H4 (cell line): ENCODE measurements around the gene PATE4. TPM values are rescaled to one million over a fixed set of nuclear protein-coding genes. Genes with fewer than 3 reads are reported as not detected.

Experiments used
- DNase-seq: peaks from one replicate; pipeline ENCODE4 v3.0.0-alpha.2; 2015; ENCODE audit warnings: low spot score
- total RNA-seq: library from RNA; depleted of rRNA; stranded (reverse); fragments of >200 nt; shearing (Covaris generic); gene quantifications from 2 replicates; pipeline ENCODE4 v1.2.3, GENCODE V29; 2014; rRNA removed

The PATE4 gene
- total RNA-seq, 1 experiment from 2014 or later = not detected

DNA sequence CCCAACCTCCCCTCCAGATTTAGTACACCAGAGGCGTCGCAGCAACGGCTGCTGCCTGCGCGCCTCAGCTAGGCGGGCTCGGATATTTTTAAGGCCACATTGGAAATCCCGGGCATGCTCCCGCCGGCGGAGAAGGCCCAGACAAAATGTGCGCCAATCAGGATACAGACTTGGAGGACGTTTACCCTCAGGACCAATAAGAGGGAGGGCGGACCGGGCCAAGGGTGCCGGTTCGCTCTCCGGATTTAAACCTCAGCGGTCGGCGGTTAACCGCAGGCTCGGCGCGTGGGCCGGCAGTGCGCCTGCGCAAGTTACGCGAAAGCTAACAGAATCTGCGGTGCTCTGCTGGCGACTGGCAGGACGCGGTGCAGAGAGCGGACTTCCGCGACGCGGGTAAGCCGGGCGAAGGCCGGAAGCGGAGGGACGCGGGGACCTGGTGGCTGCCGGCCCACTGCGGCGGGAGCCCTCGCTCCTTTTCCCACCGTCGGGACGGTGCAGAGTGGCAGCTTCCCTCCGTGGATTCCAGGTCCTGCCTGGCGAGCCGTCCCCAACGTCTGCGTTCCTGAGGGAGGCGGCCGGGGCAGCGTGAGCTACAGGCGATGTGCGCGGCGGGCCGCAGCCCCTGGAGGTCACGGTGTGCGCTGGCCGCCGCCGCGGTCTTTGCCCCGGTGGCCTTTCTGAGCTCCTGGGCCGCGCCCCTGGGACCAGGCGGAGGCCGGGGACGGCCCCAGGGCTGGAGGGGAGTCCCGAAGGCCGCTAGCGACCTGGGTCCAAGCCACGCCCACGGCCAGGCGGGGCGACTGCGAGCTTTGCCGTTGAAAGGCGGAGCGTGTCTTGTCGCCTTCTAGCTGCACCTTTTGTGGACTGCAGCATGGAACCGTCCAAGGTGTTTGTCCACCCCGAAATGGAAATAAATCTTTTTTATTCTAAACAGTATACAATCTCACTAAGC lies 54.5 kb downstream of the PATE4 start, which contains the start of gene HYLS1:
Gene HYLS1 (plus strand): TSS at position 296 of the 952 bp plus-strand sequence. CDS start 11,701 bp downstream, outside the sequence.
- DNase-seq = peak; percentile 92

Other genes starting within 250 kb of the PATE4 start
- 270 and 340 TPM in 2 replicates for gene STT3A, start 240.5 kb upstream of the PATE4 start, total RNA-seq
- 48.5 and 57.5 TPM in 2 replicates for gene CHEK1, start 208.2 kb upstream of the PATE4 start, total RNA-seq
- gene ACRV1, start 152.5 kb upstream of the PATE4 start, total RNA-seq = not detected in 2 replicates
- gene PATE1, start 87.0 kb upstream of the PATE4 start, total RNA-seq = not detected in 2 replicates
- not detected in 2 replicates for gene PATE2, start 54.5 kb upstream of the PATE4 start, total RNA-seq
- gene PATE3, start 45.2 kb upstream of the PATE4 start, total RNA-seq = not detected in 2 replicates
- gene HYLS1, start 54.4 kb downstream of the PATE4 start, total RNA-seq = 14.0 and 18.2 TPM in 2 replicates
- 19.3 and 21.2 TPM in 2 replicates for gene PUS3, start 69.9 kb downstream of the PATE4 start, total RNA-seq
- gene DDX25, start 71.2 kb downstream of the PATE4 start, total RNA-seq = not detected in 2 replicates
- not detected in 2 replicates for gene VSIG10L2, start 112.7 kb downstream of the PATE4 start, total RNA-seq
- 10.1 and 13.4 TPM in 2 replicates for gene CDON, start 229.6 kb downstream of the PATE4 start, total RNA-seq